Measurements from ENCODE around the gene CDC14A.

The CDC14A gene

GRCh38 chr1:100538913-100539835 is 186.9 kb downstream of the CDC14A start:
- no peak for DNase-seq (ENCODE audit: low spot score)

DNA sequence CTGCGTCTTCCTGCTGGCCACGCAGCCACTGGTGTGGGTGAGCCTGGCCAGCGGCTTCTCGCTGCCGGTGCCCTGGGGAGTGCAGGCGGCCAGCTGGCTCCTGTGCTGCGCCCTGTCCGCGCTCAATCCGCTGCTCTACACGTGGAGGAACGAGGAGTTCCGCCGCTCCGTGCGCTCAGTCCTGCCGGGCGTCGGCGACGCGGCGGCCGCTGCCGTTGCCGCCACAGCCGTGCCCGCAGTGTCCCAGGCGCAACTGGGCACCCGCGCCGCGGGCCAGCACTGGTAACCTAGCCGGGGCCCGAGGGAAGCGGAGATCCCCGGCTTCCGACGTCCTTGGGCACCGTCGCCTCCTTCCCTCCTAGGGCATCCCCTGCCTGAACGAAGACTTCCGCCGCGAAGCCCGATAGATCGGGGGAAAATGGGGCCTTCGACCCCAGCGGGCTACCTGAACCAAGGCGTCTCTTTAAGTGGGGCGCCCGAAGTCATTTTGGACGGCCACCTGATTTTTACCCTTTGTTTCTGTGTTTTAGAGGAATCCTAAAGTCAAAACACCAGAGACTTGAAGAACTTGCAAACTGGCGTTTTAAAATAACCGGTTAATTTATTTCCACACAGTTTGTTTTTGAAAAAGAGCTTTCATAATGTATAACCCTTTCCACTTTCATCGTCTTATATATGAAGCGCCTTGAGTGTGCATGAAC is 187.7 kb downstream of the CDC14A start:
- no peak for DNase-seq (ENCODE audit: low spot score)

DNA sequence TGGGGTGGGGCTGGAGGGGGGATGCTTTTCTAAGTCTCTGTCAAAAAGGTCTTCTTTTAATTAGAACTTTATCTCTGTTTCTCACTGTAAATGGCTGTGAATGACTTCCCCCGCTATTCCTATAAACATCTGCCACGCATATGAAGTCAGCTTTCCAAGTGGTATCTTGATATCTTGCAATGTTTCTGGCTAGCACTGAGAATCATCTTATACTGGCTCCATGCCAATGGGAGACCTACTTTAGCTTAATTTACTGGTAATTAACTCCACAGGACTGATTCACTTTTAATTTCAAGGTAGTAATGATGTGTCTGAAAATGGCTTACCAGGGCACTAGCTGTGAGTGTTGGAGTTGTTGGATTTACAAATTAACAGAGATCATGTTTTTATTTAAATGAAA is 190.0 kb downstream of the CDC14A start:
- no peak for DNase-seq (ENCODE audit: low spot score)

- peak; percentile 62 for DNase-seq (ENCODE audit: low spot score)
These were observed 191.3 kb downstream of the CDC14A start for GRCh38 chr1:100543640-100544039.

DNA sequence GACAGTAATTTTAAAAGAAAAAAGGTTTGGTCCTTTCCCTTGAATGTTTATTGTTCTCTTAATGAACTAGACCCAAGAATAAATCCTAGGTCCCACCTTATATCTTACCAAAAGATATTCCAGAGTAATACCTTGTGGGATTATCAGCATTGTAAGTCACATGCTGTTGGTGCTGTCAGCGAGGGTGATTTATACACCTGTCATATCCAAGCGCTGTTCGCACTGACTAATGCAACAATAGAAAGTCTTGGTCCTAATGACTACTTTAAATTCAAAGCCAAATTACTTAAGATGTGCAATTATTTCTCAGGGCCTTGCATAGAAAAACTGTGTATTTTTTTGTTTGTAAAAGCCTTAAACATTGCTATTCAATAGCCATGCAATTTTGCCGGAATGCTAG is 192.5 kb downstream of the CDC14A start:
- no peak for DNase-seq (ENCODE audit: low spot score)

- DNase-seq (ENCODE audit: low spot score): no peak
These were observed 193.5 kb downstream of the CDC14A start for GRCh38 chr1:100545855-100546254.

DNA sequence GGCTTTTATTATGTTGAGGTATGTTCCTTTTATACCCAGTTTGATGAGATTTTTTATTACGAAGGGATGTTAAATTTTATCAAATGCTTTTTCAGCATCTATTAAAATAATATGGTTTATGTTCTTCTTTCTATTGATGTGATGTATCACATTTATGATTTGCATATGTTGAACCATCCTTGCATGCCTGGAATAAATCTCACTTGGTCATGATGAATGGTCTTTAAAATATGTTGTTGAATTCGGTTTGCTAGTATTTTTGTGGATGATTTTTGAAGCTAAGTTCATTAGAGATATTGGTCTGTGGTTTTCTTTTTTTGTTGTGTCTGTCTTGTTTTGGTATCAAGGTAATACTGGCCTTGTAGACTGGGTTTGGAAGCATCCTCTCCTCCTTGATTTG is 199.7 kb downstream of the CDC14A start:
- no peak for DNase-seq (ENCODE audit: low spot score)

DNA sequence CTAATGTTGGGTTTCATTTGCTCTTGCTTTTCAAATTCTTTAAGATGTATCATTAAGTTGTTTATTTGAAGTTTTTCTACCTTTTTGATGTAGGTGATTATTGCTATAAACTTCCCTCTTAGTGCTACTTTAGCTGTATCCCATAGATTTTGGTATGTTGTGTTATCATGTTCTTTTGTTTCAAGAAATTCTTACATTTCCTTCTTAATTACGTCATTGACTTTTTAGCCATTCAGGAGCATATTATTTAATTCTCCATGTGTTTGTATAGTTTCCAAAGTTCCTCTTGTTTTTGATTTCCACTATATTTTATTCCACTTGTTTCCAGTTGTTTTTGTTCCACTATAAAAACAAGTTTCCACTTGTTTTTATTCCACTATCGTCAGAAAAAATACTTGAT is 200.6 kb downstream of the CDC14A start:
- DNase-seq (ENCODE audit: low spot score): no peak

- no peak for DNase-seq (ENCODE audit: low spot score)
These were observed 203.9 kb downstream of the CDC14A start for GRCh38 chr1:100556181-100556580.

- no peak for DNase-seq (ENCODE audit: low spot score)
These were observed 204.8 kb downstream of the CDC14A start for GRCh38 chr1:100556925-100557605.

GRCh38 chr1:100557606-100557953 is 205.3 kb downstream of the CDC14A start:
- DNase-seq (ENCODE audit: low spot score): no peak

- DNase-seq (ENCODE audit: low spot score): no peak
These were observed 213.2 kb downstream of the CDC14A start for GRCh38 chr1:100565533-100565932.

- no peak for DNase-seq (ENCODE audit: low spot score)
These were observed 213.8 kb downstream of the CDC14A start for GRCh38 chr1:100565937-100566699.

DNA sequence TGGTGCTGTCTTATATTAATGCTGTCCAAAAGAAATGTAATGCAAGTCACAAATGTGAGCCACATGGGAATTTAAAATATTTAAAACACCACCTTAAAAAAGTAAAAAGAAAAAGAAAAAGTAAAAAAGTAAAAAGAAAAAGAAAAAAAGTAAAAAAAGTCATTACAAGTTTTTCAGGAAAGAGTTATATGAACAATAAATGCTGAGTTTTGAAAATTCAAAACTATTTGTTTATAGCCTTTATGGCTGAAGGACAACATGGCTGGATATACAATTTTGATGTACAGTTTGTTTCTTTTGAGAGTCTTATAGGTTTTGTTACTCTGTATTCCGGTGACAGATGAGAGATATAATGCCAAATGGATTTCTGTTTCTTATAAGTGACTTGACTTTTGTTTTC is 214.8 kb downstream of the CDC14A start:
- DNase-seq (ENCODE audit: low spot score): no peak

Data from NAMALWA (cell line).